ENCODE results near the gene KLK12. TPM values are rescaled to one million over a fixed set of nuclear protein-coding genes. Genes with fewer than 3 reads are reported as not detected.

KLK12 gene
- total RNA-seq, 2 experiments from 2014 or later = not detected

- H3K4me1 Mint-ChIP-seq = peaks cover 26% of the 10 kb centered on the region
- H3K9me3 Mint-ChIP-seq = no peaks in the 10 kb centered on the region
- peaks cover 53% of the 10 kb centered on the region for H3K27me3 Mint-ChIP-seq
- DNase-seq = no peak
- ChIA-PET CTCF (no interaction called here), POLR2A (no interaction called here)
- no peak overlapping the region for H3K27ac Mint-ChIP-seq
- no peak overlapping the region for H3K4me3 Mint-ChIP-seq
- peaks cover 2% of the 10 kb centered on the region for H3K36me3 Mint-ChIP-seq (ENCODE audit: low read depth)
Measured at GRCh38 chr19:51018745-51019543, 15.9 kb downstream of the KLK12 start.

GRCh38 chr19:51016798-51017683 lies 17.8 kb downstream of the KLK12 start:
- ChIA-PET CTCF (interaction anchor here (1.0 to 1.6 kb wide), 2 partner anchors 80 to 95 kb away, joined by 3 to 4 read pairs; no protein-coding TSS in a partner anchor), POLR2A (no interaction called here)
- no peak for DNase-seq
- H3K4me1 Mint-ChIP-seq = peaks cover 29% of the 10 kb centered on the region
- no peak overlapping the region for H3K4me3 Mint-ChIP-seq
- peaks cover 2% of the 10 kb centered on the region for H3K36me3 Mint-ChIP-seq (ENCODE audit: low read depth)
- H3K9me3 Mint-ChIP-seq = no peaks in the 10 kb centered on the region
- H3K27ac Mint-ChIP-seq = no peak overlapping the region
- peaks cover 53% of the 10 kb centered on the region for H3K27me3 Mint-ChIP-seq

- peaks cover 2% of the 10 kb centered on the region for H3K36me3 Mint-ChIP-seq (ENCODE audit: low read depth)
- H3K4me3 Mint-ChIP-seq = no peak overlapping the region
- H3K9me3 Mint-ChIP-seq = no peaks in the 10 kb centered on the region
- peaks cover 29% of the 10 kb centered on the region for H3K4me1 Mint-ChIP-seq
- CTCF ChIA-PET = interaction anchor here (1.6 kb wide), 1 partner anchor 81 kb away, joined by 4 read pairs; no protein-coding TSS in a partner anchor
- POLR2A ChIA-PET = no interaction called here
- no peak for DNase-seq
- H3K27ac Mint-ChIP-seq = no peak overlapping the region
- peaks cover 53% of the 10 kb centered on the region for H3K27me3 Mint-ChIP-seq
Measured at GRCh38 chr19:51015691-51016267, 19.0 kb downstream of the KLK12 start.

- Mint-ChIP-seq H3K27me3 (peaks cover 50% of the 10 kb centered on the region), H3K4me1 (peaks cover 25% of the 10 kb centered on the region)
Measured at GRCh38 chr19:51014242-51014641, 20.6 kb downstream of the KLK12 start.

DNA sequence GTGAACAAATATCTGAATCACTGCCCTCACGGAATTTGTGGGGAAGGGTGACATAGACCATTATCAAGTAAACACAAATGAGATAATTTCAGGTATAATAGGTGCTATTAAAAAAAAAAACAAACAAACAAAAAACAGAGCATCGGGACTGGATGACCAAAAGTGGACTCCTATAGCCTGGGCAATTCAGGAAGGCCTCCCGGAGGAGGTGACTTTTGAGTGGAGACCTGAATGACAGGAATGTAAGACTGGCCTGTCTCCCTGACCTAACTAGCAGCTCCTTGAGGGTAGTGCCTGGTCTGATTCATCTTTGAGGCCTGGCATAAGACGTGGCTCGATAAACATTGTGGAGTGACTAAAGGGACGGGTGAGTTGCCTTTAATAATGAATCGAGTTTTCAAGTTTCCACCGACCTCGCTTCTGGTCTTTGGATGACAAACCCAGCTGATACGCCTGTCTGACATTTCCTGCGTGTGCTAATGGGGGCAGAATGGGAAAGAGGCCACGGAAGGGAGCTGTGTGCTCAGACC lies 22.1 kb downstream of the KLK12 start:
- Mint-ChIP-seq H3K4me1 (peaks cover 19% of the 10 kb centered on the region), H3K27ac (no peak overlapping the region), H3K4me3 (no peak overlapping the region), H3K9me3 (no peaks in the 10 kb centered on the region), H3K36me3 (ENCODE audit: low read depth) (no peaks in the 10 kb centered on the region), H3K27me3 (peaks cover 40% of the 10 kb centered on the region)
- DNase-seq = no peak
- POLR2A ChIA-PET = no interaction called here
- CTCF ChIA-PET = no interaction called here

More at GRCh38 chr19:51014242-51014641, 20.6 kb downstream of the KLK12 start:
- H3K36me3 Mint-ChIP-seq (ENCODE audit: low read depth) = peaks cover 2% of the 10 kb centered on the region
- POLR2A ChIA-PET = no interaction called here
- no peak overlapping the region for H3K27ac Mint-ChIP-seq
- no peak for DNase-seq
- H3K4me3 Mint-ChIP-seq = no peak overlapping the region
- H3K9me3 Mint-ChIP-seq = no peaks in the 10 kb centered on the region
- CTCF ChIA-PET = no interaction called here

DNA sequence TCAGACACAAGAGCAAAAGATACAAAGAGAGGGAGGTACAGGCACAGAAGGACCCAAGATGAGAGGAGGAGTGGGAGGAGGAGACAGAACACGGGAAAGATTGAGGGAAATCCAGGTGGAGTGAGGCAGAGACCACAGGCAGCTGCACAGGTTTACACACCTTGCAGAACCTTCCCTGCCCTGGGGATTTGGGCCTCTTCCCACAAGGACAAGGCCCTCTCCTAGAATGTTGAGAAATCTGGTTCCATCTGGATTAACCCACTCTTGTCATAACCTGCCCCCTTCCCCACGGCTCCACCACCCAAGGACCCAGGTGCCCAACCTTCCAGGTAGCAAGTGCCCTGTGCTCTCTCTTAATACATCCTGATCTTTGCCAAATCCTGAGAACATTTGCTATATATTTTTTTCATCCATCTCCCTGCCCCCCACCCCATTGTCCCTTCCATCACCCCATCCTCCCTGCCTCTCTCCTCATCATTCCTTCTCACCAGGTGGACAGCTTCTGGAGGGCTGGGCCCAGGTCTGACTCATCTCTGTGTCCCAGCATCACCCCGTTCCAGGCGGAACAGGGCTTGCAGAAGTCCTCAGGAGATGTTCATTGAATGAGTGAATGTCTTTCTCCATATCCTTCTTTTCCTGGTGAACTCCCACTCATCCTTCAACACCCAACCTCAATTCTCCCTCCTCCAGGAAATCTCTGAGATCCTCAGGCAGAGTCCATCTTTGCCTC lies 24.6 kb downstream of the KLK12 start:
- DNase-seq = no peak
- H3K4me3 Mint-ChIP-seq = no peak overlapping the region
- peaks cover 12% of the 10 kb centered on the region for H3K4me1 Mint-ChIP-seq
- no peaks in the 10 kb centered on the region for H3K36me3 Mint-ChIP-seq (ENCODE audit: low read depth)
- H3K27me3 Mint-ChIP-seq = peaks cover 20% of the 10 kb centered on the region
- ChIA-PET CTCF (no interaction called here), POLR2A (no interaction called here)
- H3K9me3 Mint-ChIP-seq = no peaks in the 10 kb centered on the region
- no peak overlapping the region for H3K27ac Mint-ChIP-seq

DNA sequence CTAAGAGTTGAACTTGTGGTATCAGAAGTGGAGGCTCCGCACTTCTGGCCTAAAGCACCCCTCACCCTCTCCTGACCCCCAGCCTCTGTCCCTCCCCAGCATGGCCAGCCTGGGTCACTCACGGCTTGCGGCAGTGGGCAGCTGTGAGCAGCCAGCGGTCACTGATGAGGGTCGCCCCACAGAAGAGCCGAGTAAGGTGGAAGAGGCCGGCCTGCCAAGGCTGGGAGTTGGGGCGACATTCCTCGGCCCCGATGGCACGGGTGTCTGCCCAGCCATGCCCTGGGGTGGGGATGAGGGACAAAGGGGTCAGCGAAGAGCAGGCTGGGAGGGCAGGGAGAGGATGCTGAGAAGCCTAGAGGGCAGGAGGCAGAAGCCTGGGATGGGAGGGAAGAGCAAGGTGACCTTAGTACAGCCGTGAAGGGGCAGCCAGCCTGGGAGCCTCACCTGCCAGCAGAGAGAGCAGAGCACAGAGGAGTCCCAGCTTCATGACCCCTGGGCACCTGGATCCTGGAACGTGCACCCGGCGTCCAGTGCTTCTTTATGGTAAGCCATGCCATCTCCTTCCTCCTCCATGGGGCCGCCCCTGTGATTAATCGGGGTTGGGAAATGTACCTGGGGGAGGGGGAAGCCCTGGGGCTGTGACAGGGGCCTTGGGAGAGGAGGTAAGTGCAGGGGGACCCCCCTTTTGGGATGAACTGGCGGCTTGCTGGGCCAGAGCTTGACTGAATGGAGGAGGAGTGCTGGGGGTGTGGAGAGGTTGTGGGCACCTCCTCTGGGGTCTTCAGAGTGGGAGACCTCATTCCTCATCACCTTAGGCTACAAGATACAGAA lies 25.5 kb downstream of the KLK12 start:
- Mint-ChIP-seq H3K4me3 (no peak overlapping the region), H3K27ac (no peak overlapping the region), H3K4me1 (peaks cover 4% of the 10 kb centered on the region), H3K27me3 (peaks cover 13% of the 10 kb centered on the region), H3K9me3 (no peaks in the 10 kb centered on the region), H3K36me3 (ENCODE audit: low read depth) (no peaks in the 10 kb centered on the region)
- ChIA-PET CTCF (no interaction called here), POLR2A (no interaction called here)
- DNase-seq = no peak

GRCh38 chr19:51007488-51007887 lies 27.3 kb downstream of the KLK12 start:
- Mint-ChIP-seq H3K27ac (no peak overlapping the region), H3K36me3 (ENCODE audit: low read depth) (no peaks in the 10 kb centered on the region), H3K4me1 (no peaks in the 10 kb centered on the region), H3K4me3 (no peak overlapping the region), H3K27me3 (peaks cover 6% of the 10 kb centered on the region), H3K9me3 (no peaks in the 10 kb centered on the region)
- DNase-seq = no peak
- ChIA-PET POLR2A (no interaction called here), CTCF (no interaction called here)

- no peak overlapping the region for H3K27ac Mint-ChIP-seq
- ChIA-PET CTCF (no interaction called here), POLR2A (no interaction called here)
- H3K27me3 Mint-ChIP-seq = peaks cover 6% of the 10 kb centered on the region
- no peaks in the 10 kb centered on the region for H3K36me3 Mint-ChIP-seq (ENCODE audit: low read depth)
- no peak overlapping the region for H3K4me3 Mint-ChIP-seq
- DNase-seq = no peak
- no peaks in the 10 kb centered on the region for H3K9me3 Mint-ChIP-seq
- H3K4me1 Mint-ChIP-seq = no peaks in the 10 kb centered on the region
Measured at GRCh38 chr19:51006406-51006805, 28.4 kb downstream of the KLK12 start.

GRCh38 chr19:51005248-51005647 lies 29.6 kb downstream of the KLK12 start:
- ChIA-PET CTCF (no interaction called here), POLR2A (no interaction called here)
- no peak overlapping the region for H3K27ac Mint-ChIP-seq
- H3K36me3 Mint-ChIP-seq (ENCODE audit: low read depth) = no peaks in the 10 kb centered on the region
- DNase-seq = no peak
- no peaks in the 10 kb centered on the region for H3K4me1 Mint-ChIP-seq
- no peak overlapping the region for H3K4me3 Mint-ChIP-seq
- H3K9me3 Mint-ChIP-seq = no peaks in the 10 kb centered on the region
- peaks cover 4% of the 10 kb centered on the region for H3K27me3 Mint-ChIP-seq

DNA sequence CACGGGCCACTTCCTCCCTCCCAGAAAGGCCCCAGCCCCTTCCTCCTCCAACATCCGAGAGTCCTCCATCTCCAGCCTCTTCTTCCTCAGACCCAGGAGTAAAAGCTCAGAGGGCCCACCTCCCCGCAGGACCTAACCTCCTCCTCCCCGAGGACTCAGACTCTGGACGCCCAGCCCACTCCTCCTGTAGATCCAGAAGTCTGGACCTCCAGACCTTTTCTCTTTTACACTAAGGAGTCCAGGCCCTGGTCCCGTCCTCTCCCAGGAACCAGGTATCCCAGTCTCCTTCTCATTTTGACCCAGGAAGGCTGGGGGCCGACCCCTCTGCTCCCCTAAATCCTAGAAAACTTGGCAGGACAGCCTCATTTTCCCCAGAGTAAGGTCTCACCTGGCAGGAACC lies 31.5 kb downstream of the KLK12 start:
- POLR2A ChIA-PET = no interaction called here
- H3K9me3 Mint-ChIP-seq = no peaks in the 10 kb centered on the region
- H3K27me3 Mint-ChIP-seq = no peaks in the 10 kb centered on the region
- H3K4me1 Mint-ChIP-seq = no peaks in the 10 kb centered on the region
- H3K27ac Mint-ChIP-seq = no peak overlapping the region
- DNase-seq = no peak
- H3K4me3 Mint-ChIP-seq = no peak overlapping the region
- no peaks in the 10 kb centered on the region for H3K36me3 Mint-ChIP-seq (ENCODE audit: low read depth)
- CTCF ChIA-PET = no interaction called here
